K562 (cell line): ENCODE data around the gene SLC26A6. TPM values are rescaled to one million over a fixed set of nuclear protein-coding genes. Genes with fewer than 3 reads are reported as not detected.

Source experiments
- BRCA1 ChIP-seq, 2 experiments: fragments of 450-650 bp in 1 of 2; sonication (generic) in 1 of 2; formaldehyde crosslinking in 1 of 2; IDR thresholded peaks; 2 replicates each; pipeline versions ENCODE4 v1.5.0 to v1.6.1; 2017 to 2020; ENCODE audit warnings: mild to moderate bottlenecking in 1 of 2, missing genetic modification reagents in 1 of 2
- CBX8 ChIP-seq: fragments of 200-600 bp; sonication (generic); IDR thresholded peaks from 2 replicates; pipeline ENCODE4 v1.6.1; 2012; ENCODE audit warnings: borderline replicate concordance, mixed run types, low read depth, mild to moderate bottlenecking, moderate library complexity, mixed read lengths, low read length, control low read depth, inconsistent platforms; ENCODE audit not compliant: poor library complexity, severe bottlenecking; ENCODE audit errors: extremely low read depth
- GMEB1 ChIP-seq: fragments of 250-450 bp; sonication (Bioruptor Pico); IDR thresholded peaks from 2 replicates; pipeline ENCODE4 v1.4.0; 2020; ENCODE audit warnings: mild to moderate bottlenecking
- MAZ ChIP-seq, 2 experiments: fragments of 450-650 bp in 1 of 2; sonication (generic) in 1 of 2; formaldehyde crosslinking; IDR thresholded peaks in 1 of 2; conservative IDR thresholded peaks in 1 of 2; 2 replicates each; pipeline versions ENCODE4 v1.4.0 to v1.5.0; 2020; ENCODE audit warnings: mild to moderate bottlenecking in 1 of 2, missing genetic modification reagents in 1 of 2
- MYC ChIP-seq, 2 experiments: fragments of 250-450 bp in 1 of 2; sonication (Bioruptor Pico) in 1 of 2; IDR thresholded peaks; 2 replicates each; pipeline versions ENCODE4 v1.5.1 to v1.6.1; 2012 to 2021; ENCODE audit warnings: low read depth in 2 of 2, borderline replicate concordance in 1 of 2, improper control_type of control experiment in 1 of 2, low read length in 1 of 2, mild to moderate bottlenecking in 1 of 2, moderate library complexity in 1 of 2
- NUFIP1 ChIP-seq: fragments of 450-650 bp; IDR thresholded peaks from 2 replicates; pipeline ENCODE4 v1.6.1; 2018; ENCODE audit not compliant: partially characterized antibody
- STAG1 ChIP-seq: sonication (generic); formaldehyde crosslinking; IDR thresholded peaks from 2 replicates; pipeline ENCODE4 v1.5.0; 2020; ENCODE audit warnings: missing genetic modification reagents, borderline replicate concordance
- TARDBP ChIP-seq: fragments of 450-650 bp; IDR thresholded peaks from 2 replicates; pipeline ENCODE4 v1.6.1; 2016
- TCF3 ChIP-seq: sonication (generic); formaldehyde crosslinking; IDR thresholded peaks from 2 replicates; pipeline ENCODE4 v1.4.0; 2020; ENCODE audit warnings: mild to moderate bottlenecking, missing genetic modification reagents
- THAP12 ChIP-seq: fragments of 250-450 bp; sonication (Bioruptor Pico); IDR thresholded peaks from 2 replicates; pipeline ENCODE4 v1.9.0; 2021; ENCODE audit warnings: mild to moderate bottlenecking, inconsistent platforms
- TRIM28 ChIP-seq: fragments of 450-650 bp; IDR thresholded peaks from 2 replicates; pipeline ENCODE4 v1.6.1; 2017
- USF2 ChIP-seq: sonication (generic); formaldehyde crosslinking; IDR thresholded peaks from 2 replicates; pipeline ENCODE4 v1.5.0; 2020; ENCODE audit warnings: missing genetic modification reagents
- ZNF174 ChIP-seq: fragments of 250-450 bp; sonication (Bioruptor Pico); IDR thresholded peaks from 2 replicates; pipeline ENCODE4 v1.4.0; 2020; ENCODE audit warnings: mild to moderate bottlenecking
- ZNF609 ChIP-seq: sonication (generic); formaldehyde crosslinking; IDR thresholded peaks from 2 replicates; pipeline ENCODE4 v1.8.1; 2023; ENCODE audit warnings: missing genetic modification reagents, mild to moderate bottlenecking, borderline replicate concordance
- polyA plus RNA-seq, 8 experiments: library from polyadenylated mRNA; depleted of rRNA in 4 of 8; stranded (reverse) in 5 of 8; unstranded in 3 of 8; fragments of >200 nt; fragmentation: Nextera tagmentation in 2 of 8; fragmentation: Illumina TruSeq in 1 of 8; extraction: Ambion mirVana in 2 of 8; extraction: Trizol in 1 of 8; gene quantifications; 2 replicates each; pipeline versions ENCODE4 v1.2.1 to v1.2.3, GENCODE V29; 2011 to 2014; ENCODE audit warnings: inconsistent platforms in 1 of 8, missing spikeins in 1 of 8
- total RNA-seq, 7 experiments: library from RNA; depleted of rRNA in 6 of 7; stranded (reverse); fragments of >200 nt in 6 of 7; fragmentation: Illumina TruSeq in 2 of 7; extraction: Trizol in 2 of 7; gene quantifications; 2 replicates each; pipeline versions ENCODE4 v1.2.1 to v1.2.3, GENCODE V29; 2011 to 2021; ENCODE audit warnings: low replicate concordance in 1 of 7

The SLC26A6 gene
- total and polyA plus RNA-seq, 9 of the 15 experiments (the other 6 are each of a cell fraction or from before 2014, with no cell fraction given), result 2.1 to 27.2 (median 14.8) TPM

GRCh38 chr3:48585411-48585810, 49.9 kb downstream of the SLC26A6 start (continued):
- TF ChIP-seq CBX8 (no peak), MAZ (CRISPR knock-in tag; conservative IDR thresholded peaks at IDR 0.05 in 1 of 2, IDR thresholded peaks at IDR 0.05 in 1 of 2) (no peak), TCF3 (no peak), THAP12 (CRISPR knock-in tag) (no peak), ZNF174 (CRISPR knock-in tag) (no peak), STAG1 (CRISPR knock-in tag) (no peak), MYC (IDR thresholded peaks at IDR 0.05; ENCODE audit: low read depth, low read length) (no peak), MYC (CRISPR knock-in tag; IDR thresholded peaks at IDR 0.05; ENCODE audit: borderline replicate concordance, low read depth) (no peak), ZNF609 (CRISPR knock-in tag) (no peak), GMEB1 (CRISPR knock-in tag) (no peak), TARDBP (no peak), BRCA1 (IDR thresholded peaks at IDR 0.05) (no peak), BRCA1 (CRISPR knock-in tag; IDR thresholded peaks at IDR 0.05) (no peak), NUFIP1 (no peak), TRIM28 (no peak), USF2 (no peak)
